Bone marrow (tissue), 2 donors: ENCODE data around the gene RPP25.

ENCODE experiments used
- DNase-seq, 2 donors: peaks; one replicate each; lab custom pipeline; 2025; lab: John Stamatoyannopoulos, UW

The RPP25 gene

GRCh38 chr15:74956648-74957475 is at the start of gene RPP25:
RPP25 (minus strand) TSS chr15:74956772; CDS start chr15:74956583, 189 bp downstream.
- DNase-seq, result peak in 1 of 2 donors; percentile 52

- no peak for DNase-seq
Observed at GRCh38 chr15:75002398-75002797, 45.8 kb upstream of the RPP25 start.

GRCh38 chr15:75001310-75001709 is 44.7 kb upstream of the RPP25 start:
- no peak for DNase-seq

GRCh38 chr15:74997543-74997942 is 41.0 kb upstream of the RPP25 start:
- no peak for DNase-seq

- no peak for DNase-seq
Observed at GRCh38 chr15:74997141-74997540, 40.6 kb upstream of the RPP25 start.

- no peak for DNase-seq
Observed at GRCh38 chr15:74995779-74996765, 39.5 kb upstream of the RPP25 start.

GRCh38 chr15:74995182-74995778 is 38.7 kb upstream of the RPP25 start, which contains the start of gene SCAMP5:
SCAMP5 (plus strand) TSS chr15:74995563; CDS start chr15:75011840, 16,277 bp downstream.
- DNase-seq, result peak; percentile 49 to 58

- DNase-seq, result no peak
Observed at GRCh38 chr15:74994685-74995084, 38.1 kb upstream of the RPP25 start.

GRCh38 chr15:74994236-74994635 is 37.7 kb upstream of the RPP25 start:
- DNase-seq, result no peak

- DNase-seq, result no peak
Observed at GRCh38 chr15:74992619-74993018, 36.0 kb upstream of the RPP25 start.

GRCh38 chr15:74989527-74989926 is 33.0 kb upstream of the RPP25 start:
- DNase-seq, result no peak

GRCh38 chr15:74988007-74988800 is 31.6 kb upstream of the RPP25 start:
- no peak for DNase-seq

GRCh38 chr15:74983725-74984231 is 27.2 kb upstream of the RPP25 start:
- peak in 1 of 2 donors; percentile 32 for DNase-seq

- no peak for DNase-seq
Observed at GRCh38 chr15:74982183-74982582, 25.6 kb upstream of the RPP25 start.

GRCh38 chr15:74978503-74978902 is 21.9 kb upstream of the RPP25 start:
- DNase-seq, result no peak

- no peak for DNase-seq
Observed at GRCh38 chr15:74978077-74978476, 21.5 kb upstream of the RPP25 start.

- DNase-seq, result no peak
Observed at GRCh38 chr15:74977599-74977998, 21.0 kb upstream of the RPP25 start.

GRCh38 chr15:74976159-74976558 is 19.6 kb upstream of the RPP25 start:
- DNase-seq, result no peak

- DNase-seq, result no peak
Observed at GRCh38 chr15:74967670-74968069, 11.1 kb upstream of the RPP25 start.

- DNase-seq, result no peak
Observed at GRCh38 chr15:74964794-74965193, 8.2 kb upstream of the RPP25 start.

- no peak for DNase-seq
Observed at GRCh38 chr15:74963213-74963612, 6.6 kb upstream of the RPP25 start.
